ENCODE results near the gene EXOC4. TPM values are rescaled to one million over a fixed set of nuclear protein-coding genes. Genes with fewer than 3 reads are reported as not detected.

Gene EXOC4
- total and polyA plus RNA-seq, 2 of the 13 experiments (the other 11 are each of a cell fraction or from before 2014, with no cell fraction given): 22.5 to 39.0 TPM

DNA sequence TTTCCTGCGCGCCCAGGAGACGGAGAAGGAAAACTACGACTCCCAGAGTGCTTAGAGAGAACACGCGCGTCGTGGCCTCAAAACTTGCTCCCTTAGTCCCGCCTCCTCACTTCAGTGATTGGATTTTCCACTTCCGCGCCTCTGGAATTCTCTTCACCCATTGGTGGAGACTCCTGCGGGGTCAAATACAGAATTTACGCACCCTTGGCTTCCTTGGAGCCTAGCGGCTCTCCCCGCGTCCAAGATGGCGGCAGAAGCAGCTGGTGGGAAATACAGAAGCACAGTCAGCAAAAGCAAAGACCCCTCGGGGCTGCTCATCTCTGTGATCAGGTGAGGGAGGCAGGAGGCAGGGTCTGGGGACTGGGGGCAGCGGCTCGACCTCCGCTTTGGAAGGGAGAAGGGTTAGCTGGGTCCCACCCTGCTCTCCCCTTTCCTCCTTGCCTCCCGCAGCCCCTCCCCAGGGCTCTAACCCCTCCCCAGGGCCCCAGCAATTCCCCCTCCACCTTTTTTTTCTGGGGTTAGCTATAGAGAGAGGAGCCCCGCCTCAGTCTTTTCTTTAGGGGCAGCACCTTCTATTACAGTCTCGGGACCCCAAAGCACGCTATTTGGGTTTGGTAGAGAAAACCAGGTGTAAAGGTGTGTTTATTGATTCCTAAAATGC lies at the start of gene EXOC4 (continued):
- no peak for TF ChIP-seq GLMP (CRISPR knock-in tag; IDR thresholded peaks at IDR 0.05; ENCODE audit: borderline replicate concordance)
- TF ChIP-seq ZNF564 (CRISPR knock-in tag; IDR thresholded peaks at IDR 0.05): no peak
- no peak for TF ChIP-seq ZNF691 (CRISPR knock-in tag; IDR thresholded peaks at IDR 0.05; ENCODE audit: borderline replicate concordance, low read depth)
- TF ChIP-seq, protein P1, sequence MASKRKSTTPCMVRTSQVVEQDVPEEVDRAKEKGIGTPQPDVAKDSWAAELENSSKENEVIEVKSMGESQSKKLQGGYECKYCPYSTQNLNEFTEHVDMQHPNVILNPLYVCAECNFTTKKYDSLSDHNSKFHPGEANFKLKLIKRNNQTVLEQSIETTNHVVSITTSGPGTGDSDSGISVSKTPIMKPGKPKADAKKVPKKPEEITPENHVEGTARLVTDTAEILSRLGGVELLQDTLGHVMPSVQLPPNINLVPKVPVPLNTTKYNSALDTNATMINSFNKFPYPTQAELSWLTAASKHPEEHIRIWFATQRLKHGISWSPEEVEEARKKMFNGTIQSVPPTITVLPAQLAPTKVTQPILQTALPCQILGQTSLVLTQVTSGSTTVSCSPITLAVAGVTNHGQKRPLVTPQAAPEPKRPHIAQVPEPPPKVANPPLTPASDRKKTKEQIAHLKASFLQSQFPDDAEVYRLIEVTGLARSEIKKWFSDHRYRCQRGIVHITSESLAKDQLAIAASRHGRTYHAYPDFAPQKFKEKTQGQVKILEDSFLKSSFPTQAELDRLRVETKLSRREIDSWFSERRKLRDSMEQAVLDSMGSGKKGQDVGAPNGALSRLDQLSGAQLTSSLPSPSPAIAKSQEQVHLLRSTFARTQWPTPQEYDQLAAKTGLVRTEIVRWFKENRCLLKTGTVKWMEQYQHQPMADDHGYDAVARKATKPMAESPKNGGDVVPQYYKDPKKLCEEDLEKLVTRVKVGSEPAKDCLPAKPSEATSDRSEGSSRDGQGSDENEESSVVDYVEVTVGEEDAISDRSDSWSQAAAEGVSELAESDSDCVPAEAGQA (IDR thresholded peaks at IDR 0.05; ENCODE audit: low read depth): peak; percentile 72; the same call in 1 of the 2 replicates
- TF ChIP-seq, protein P1 (CRISPR knock-in tag; IDR thresholded peaks at IDR 0.05; ENCODE audit: borderline replicate concordance): no peak
- peak; percentile 36; the same call in 1 of the 2 replicates for TF ChIP-seq ZNF350 (CRISPR knock-in tag; IDR thresholded peaks at IDR 0.05; ENCODE audit: borderline replicate concordance, low read depth)
- TF ChIP-seq ZNF513 (CRISPR knock-in tag; conservative IDR thresholded peaks at IDR 0.05): no peak
- TF ChIP-seq SIX1 (CRISPR knock-in tag; IDR thresholded peaks at IDR 0.05; ENCODE audit: borderline replicate concordance): no peak
- no peak for TF ChIP-seq ZNF572 (CRISPR knock-in tag; IDR thresholded peaks at IDR 0.05)
- TF ChIP-seq PHF5A (CRISPR knock-in tag; IDR thresholded peaks at IDR 0.05; ENCODE audit: low read depth, unreplicated experiment): peak; percentile 45
- TF ChIP-seq ZNF580 (CRISPR knock-in tag; IDR thresholded peaks at IDR 0.05; ENCODE audit: borderline replicate concordance, low read depth): no peak
- no peak for TF ChIP-seq SP140L (CRISPR knock-in tag; IDR thresholded peaks at IDR 0.05; ENCODE audit: borderline replicate concordance)
- no peak for TF ChIP-seq ZBTB8A (CRISPR knock-in tag; IDR thresholded peaks at IDR 0.05; ENCODE audit: borderline replicate concordance, low read depth)
- TF ChIP-seq SIN3A (IDR thresholded peaks at IDR 0.05; ENCODE audit: borderline replicate concordance, low read depth, low read length): peak; percentile 39; the same call in 1 of the 2 replicates
- TF ChIP-seq MED1 (CRISPR knock-in tag; IDR thresholded peaks at IDR 0.05): no peak
- TF ChIP-seq RXRA (CRISPR knock-in tag; IDR thresholded peaks at IDR 0.05): no peak
- TF ChIP-seq, protein P2, sequence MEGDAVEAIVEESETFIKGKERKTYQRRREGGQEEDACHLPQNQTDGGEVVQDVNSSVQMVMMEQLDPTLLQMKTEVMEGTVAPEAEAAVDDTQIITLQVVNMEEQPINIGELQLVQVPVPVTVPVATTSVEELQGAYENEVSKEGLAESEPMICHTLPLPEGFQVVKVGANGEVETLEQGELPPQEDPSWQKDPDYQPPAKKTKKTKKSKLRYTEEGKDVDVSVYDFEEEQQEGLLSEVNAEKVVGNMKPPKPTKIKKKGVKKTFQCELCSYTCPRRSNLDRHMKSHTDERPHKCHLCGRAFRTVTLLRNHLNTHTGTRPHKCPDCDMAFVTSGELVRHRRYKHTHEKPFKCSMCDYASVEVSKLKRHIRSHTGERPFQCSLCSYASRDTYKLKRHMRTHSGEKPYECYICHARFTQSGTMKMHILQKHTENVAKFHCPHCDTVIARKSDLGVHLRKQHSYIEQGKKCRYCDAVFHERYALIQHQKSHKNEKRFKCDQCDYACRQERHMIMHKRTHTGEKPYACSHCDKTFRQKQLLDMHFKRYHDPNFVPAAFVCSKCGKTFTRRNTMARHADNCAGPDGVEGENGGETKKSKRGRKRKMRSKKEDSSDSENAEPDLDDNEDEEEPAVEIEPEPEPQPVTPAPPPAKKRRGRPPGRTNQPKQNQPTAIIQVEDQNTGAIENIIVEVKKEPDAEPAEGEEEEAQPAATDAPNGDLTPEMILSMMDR (CRISPR knock-in tag; IDR thresholded peaks at IDR 0.05): no peak
- TF ChIP-seq ZFP36L2 (CRISPR knock-in tag; IDR thresholded peaks at IDR 0.05): no peak

Data from HepG2 (cell line).